T-helper 9 cell (primary cell): ENCODE measurements around the gene LCLAT1.
"Not testable (repeated sequence)": the region's sequence is repeated elsewhere in the genome, so short reads cannot be mapped to it uniquely, and the experiment has no call there.

Experiments
- DNase-seq: peaks from one replicate; pipeline ENCODE4 v3.0.0-alpha.2; 2020

LCLAT1 gene

GRCh38 chr2:30492185-30492584 lies 45.1 kb downstream of the LCLAT1 start:
- DNase-seq: no peak

DNA sequence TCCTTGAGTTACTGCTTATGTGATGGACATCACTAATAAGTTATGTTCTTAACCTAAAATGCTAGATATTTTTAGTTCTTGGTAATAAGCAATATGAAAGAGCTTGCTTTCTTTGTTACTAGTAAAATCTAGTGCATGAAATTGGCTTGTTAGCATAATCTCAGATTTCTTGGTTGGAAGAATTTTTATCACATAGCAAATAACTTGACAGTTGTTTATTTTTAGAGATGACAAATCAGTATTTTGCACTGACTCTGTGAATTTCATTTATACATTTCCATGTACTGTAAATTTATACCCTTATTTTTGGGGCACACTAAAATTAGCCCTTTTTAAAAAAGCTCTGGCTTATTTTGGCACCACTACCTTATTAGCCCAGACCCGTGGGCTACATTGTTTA lies 45.6 kb downstream of the LCLAT1 start:
- DNase-seq: no peak

GRCh38 chr2:30493440-30493839 lies 46.4 kb downstream of the LCLAT1 start:
- DNase-seq: no peak

- not testable (repeated sequence) for DNase-seq
These were observed 48.9 kb downstream of the LCLAT1 start for GRCh38 chr2:30495896-30496295.

DNA sequence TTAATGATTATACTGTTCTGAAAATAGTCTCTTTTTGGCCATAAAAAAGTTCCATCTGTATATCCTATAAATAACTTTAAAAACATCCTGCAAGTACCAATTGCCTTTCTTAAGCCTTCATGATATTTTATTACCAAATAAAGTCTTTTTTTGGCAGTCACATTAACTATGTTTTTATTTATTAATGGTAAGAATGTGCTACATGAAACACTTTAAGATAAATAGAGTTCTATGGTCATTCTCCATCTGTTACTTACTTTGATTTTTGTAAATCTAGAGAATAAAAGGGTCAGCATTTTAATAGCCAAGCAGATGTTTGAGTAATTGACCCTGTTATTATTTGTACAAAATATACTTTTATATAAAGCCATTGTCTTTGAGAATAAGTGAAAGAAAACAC lies 52.6 kb downstream of the LCLAT1 start:
- DNase-seq: no peak

- DNase-seq: no peak
These were observed 53.7 kb downstream of the LCLAT1 start for GRCh38 chr2:30500699-30501098.

GRCh38 chr2:30502310-30502709 lies 55.3 kb downstream of the LCLAT1 start:
- no peak for DNase-seq

- DNase-seq: no peak
These were observed 56.1 kb downstream of the LCLAT1 start for GRCh38 chr2:30503007-30503694.

DNA sequence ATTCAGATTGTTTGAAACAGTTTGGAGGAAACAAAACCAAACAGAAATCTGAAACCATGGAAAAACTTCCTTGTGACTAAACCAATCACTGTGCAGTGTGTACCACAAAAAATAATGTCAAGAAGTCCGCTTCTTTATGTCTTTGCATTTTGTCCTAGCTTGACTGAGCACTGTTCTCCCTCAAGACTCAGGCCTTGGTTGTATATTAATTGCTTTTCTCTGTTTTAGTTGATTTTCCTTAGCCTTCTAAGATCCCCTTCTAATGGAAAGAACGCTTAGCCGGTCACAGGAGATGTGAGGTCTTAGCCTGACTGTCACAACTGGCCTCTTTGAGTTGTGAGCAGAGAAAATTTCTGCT lies 56.6 kb downstream of the LCLAT1 start:
- DNase-seq: no peak

- no peak for DNase-seq
These were observed 57.7 kb downstream of the LCLAT1 start for GRCh38 chr2:30504731-30505130.

DNA sequence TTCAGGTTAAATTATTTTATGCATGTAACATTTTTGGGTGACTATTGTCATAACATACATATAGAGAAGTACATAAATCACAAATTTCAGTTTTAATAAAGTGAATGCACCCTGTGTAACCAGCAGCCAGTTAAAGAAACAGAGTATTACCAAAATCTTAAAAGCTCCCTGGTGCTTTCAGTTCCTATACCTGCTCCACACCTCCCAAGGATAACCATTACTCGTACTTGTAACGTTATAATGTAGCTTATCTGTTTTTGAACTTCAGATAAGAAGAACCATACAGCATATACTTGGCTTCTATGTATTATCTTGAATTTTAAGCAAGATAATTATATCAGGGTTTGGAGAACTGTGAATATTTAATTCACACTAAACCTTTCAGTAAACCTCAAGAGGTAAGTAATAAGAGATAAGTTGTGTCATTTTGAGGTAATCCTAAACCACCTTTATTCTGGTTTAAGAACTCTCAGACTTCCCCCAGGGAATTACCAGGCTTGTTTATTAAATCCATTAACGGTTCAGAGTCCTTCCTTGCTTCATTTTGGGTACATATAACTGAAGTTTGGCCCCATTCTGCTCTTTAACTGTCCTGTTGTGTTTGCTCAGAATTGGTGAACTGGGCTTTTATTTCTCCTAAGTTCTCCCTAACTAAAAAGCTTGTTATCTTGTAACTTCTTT lies 58.6 kb downstream of the LCLAT1 start:
- no peak for DNase-seq

DNA sequence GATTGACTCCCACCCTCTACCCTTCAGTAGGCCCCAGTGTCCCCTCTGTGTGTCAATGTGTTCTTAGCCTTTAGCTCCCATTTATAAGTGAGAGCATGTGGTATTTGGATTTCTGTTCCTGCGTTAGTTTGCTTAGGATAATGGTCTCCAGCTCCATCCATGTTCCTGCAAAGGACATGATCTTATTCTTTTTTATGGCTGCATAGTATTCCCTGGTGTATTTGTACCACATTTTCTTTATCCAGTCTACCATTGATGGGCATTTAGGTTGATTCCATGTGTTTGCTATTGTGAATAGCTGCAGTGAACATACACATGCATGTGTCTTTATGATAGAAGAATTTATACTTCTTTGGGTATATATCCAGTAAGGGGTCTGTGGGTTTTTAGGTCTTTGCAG lies 60.4 kb downstream of the LCLAT1 start:
- not testable (repeated sequence) for DNase-seq

DNA sequence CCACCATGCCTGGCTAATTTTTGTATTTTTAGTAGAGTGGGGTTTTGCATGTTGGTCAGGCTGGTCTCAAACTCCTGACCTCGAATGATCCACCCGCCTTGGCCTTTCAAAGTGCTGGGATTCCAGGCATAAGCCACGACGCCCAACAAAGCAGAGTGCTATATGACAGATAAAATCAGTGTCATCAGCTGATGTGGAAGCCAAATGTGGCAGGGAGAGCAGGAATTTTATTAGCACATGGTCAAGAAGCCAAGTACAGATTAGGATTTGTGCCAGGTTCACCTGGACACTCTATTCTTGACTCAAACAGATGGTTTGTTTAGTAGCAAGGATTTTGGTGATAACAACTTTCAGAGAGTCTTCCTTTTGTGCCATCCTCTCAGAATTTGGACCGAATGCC lies 62.7 kb downstream of the LCLAT1 start:
- DNase-seq: no peak

DNA sequence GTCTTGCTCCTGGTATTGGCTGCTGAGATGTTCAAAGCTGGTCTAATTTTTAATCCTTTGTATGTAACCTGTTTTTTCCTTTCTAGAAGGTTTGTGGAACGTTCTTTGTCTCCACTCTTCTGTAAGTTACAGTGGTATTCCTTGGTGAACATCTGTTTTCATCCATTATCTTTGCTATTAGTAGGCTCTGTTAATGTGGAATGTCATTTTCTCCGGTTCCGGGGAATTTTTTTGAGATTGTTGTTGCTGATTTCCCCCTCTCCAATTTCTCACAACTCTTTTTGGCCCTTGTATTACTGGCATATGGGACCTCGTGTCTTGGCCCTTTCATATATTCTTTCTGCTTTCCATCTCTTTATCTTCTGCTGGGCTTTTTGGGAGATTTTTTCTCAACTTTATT lies 63.4 kb downstream of the LCLAT1 start:
- DNase-seq: no peak

DNA sequence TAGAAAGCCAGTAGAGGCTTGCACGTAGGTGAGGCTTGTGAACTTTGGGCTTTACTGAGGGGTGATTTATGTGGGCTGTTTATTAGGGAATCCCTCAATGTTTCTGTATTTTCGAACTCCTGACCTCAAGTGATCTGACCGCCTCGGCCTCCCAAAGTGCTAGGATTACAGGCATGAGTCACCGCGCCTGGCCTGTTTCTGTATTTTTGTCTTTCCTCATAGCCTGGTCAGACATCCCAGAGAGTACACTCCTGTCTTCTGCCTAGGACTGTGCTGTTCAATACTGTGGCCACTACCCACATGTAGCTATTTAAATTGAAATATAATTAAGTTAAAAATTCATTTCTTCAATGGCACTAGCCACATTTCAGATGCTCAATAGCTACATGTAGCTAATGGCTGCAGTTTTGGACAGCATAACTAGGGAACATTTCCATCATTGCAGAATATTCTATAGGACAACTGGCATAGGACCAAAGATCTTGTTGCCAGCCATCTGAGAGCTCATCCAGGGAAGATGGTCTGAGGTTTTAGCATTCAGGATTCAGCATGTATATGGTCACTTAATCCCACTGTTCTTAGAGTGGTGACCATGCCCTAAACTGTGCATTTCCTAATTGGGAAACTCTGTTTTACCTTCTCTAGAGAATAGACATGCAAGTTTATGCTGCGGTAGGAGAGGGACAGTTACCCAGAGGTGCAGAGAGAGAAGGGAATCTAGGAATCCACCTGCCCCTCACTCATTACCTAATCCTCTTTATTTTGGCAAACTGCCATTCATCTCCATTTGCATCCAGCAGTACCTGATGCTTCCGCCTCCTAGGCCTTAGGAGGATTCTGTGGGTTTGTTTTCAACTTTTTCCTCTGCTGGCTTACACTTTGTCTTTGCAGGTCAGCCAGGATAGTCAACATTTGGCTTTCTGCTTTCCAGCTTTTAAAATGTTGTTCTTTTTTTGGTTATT lies 64.4 kb downstream of the LCLAT1 start:
- no peak for DNase-seq

DNA sequence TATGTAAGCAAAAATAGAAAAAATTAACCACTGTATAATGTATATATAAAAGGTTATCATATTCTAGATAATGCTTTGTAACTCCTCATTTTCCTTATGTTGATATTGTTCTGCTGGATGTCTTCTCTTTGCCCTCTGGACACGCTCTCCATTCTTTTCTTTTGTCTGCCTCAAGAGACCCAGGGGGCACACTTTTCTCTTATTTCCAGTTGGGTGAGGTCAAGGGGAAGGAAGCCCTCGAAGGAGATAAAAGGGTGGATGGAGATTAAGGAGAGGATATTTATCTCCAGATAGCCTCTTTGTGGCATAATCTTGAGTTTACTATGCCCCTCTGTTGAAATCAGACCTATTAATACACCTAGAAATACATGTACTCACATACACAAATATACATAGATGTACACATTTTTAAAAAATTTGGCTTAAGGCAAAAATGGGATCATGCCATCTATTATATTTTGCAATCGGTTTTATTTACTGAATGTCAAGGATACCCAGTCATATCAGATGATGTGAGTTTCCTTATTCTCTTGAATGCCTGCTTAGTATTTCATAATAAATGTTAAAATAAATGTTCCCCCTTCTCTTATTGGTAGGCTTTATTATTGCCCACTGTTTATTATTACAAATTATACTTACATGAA lies 65.3 kb downstream of the LCLAT1 start:
- DNase-seq: no peak

GRCh38 chr2:30513649-30514048 lies 66.6 kb downstream of the LCLAT1 start:
- DNase-seq: not testable (repeated sequence)

DNA sequence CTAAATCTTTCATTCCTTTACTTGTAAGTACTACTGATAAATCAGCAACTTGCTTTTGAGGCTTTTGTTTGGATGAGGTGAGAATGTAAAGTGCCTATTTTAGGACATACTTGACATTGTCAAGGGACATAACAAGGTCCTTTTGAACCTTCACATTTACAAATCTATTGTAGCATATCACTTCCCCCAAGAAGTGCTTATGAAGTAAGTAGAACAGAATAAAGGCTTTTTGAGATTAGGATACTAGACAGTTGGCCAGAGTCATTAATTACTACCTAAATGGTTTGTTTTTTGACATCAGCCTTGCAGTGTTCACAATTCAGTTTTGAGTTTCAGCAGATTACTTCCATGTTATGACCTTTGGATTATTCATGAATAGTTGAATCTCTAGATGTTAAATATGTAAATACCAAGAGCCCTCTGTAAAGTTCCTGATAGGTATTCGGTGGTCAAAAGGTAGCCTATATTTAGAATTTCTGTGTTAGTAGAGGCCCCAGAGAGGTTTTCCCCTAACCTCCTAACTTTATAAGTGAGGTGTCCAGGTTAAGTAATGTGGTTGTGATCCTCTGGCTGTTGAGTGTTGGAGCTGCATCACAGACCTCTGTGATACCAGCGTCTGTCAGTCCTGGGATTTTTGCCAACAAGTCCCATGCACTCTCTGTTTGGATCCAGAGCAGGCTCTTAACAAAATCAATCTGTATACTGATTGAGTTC lies 67.2 kb downstream of the LCLAT1 start:
- DNase-seq: no peak

DNA sequence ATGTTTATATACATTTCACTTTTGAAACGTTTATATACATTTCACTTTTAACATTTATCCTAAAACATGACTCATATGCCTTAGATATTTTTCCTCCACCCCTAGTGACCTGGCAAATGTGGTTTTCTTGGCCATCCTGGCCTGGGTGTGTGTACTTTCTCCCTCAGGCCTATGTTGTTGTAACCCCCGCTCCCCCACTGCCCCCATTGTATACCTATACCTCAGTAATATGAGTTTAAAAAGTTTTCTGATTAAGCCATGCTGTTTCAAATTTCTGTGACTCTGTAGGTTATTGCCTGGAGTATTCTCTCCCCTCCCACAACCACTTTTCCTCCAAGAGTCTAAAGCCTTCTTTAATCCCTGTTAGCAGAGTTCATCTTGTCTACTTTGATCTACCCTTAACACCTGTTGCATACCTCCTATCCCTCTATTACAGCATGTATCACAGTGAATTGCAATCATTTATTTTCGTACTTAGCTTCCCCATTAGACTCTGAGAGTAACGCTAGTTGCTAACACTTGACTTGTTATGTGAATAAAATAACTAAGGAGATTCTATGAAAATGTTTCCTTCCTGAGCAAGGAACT lies 67.9 kb downstream of the LCLAT1 start:
- DNase-seq: no peak

DNA sequence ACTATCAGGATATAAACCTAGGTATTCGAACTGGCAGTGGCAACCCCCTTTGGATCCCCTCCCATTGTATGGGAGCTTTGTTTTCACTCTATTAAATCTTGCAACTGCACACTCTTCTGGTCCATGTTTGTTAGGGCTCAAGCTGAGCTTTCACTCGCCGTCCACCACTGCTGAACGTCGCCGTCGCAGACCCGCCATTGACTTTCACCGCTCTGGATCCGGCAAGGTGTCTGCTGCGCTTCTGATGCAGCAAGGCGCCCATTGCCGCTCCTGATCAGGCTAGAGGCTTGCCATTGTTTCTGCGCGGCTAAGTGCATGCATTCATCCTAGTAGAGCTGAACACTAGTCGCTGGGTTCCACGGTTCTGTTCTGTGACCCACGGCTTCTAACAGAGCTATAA lies 69.1 kb downstream of the LCLAT1 start:
- DNase-seq: no peak

GRCh38 chr2:30519796-30520195 lies 72.8 kb downstream of the LCLAT1 start:
- DNase-seq: no peak

GRCh38 chr2:30522421-30522820 lies 75.4 kb downstream of the LCLAT1 start:
- DNase-seq: no peak
